Measurements from ENCODE around the gene SBNO2. TPM values are rescaled to one million over a fixed set of nuclear protein-coding genes. Genes with fewer than 3 reads are reported as not detected.
A peak's percentile ranks its signal among the peaks of the same experiment; 100 is the strongest.

Gene SBNO2
- total RNA-seq, 1 donor from 2014 or later: 61.6 TPM

DNA sequence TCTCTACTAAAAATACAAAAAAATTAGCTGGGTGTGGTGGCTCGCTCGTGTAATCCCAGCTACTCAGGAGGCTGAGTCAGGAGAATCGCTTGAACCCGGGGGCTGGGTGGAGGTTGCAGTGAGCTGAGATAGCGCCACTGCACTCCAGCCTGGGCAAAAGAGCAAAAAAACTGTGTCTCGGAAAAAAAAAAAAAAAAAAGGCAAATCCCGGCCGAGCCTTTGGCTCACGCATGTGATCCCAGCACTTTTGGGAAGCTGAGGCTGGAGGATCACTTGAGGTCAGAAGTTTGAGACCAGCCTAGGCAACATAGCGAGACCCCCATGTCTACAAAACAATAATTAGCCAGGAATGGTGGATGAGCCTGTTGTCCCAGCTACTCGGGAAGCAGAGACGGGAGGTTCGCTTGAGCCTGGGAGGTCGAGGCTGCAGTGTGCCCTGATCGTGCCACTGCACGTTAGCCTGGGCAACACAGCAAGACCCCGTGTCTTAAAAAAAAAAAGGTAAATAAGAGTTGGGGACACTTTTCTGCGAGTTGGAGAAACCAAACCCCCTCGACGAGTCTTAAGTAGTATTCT is 70.8 kb downstream of the SBNO2 start:
- Mint-ChIP-seq H3K4me1 (ENCODE audit: unreplicated experiment) (peaks cover 57% of the 10 kb centered on the region), H3K9me3 (ENCODE audit: unreplicated experiment) (no peaks in the 10 kb centered on the region), H3K36me3 (ENCODE audit: unreplicated experiment) (peaks cover 3% of the 10 kb centered on the region), H3K4me3 (ENCODE audit: unreplicated experiment) (peak overlapping the region; percentile 66), H3K27ac (ENCODE audit: unreplicated experiment) (peak overlapping the region; percentile 98), H3K27me3 (ENCODE audit: unreplicated experiment) (no peaks in the 10 kb centered on the region)
- TF ChIP-seq, protein P1, sequence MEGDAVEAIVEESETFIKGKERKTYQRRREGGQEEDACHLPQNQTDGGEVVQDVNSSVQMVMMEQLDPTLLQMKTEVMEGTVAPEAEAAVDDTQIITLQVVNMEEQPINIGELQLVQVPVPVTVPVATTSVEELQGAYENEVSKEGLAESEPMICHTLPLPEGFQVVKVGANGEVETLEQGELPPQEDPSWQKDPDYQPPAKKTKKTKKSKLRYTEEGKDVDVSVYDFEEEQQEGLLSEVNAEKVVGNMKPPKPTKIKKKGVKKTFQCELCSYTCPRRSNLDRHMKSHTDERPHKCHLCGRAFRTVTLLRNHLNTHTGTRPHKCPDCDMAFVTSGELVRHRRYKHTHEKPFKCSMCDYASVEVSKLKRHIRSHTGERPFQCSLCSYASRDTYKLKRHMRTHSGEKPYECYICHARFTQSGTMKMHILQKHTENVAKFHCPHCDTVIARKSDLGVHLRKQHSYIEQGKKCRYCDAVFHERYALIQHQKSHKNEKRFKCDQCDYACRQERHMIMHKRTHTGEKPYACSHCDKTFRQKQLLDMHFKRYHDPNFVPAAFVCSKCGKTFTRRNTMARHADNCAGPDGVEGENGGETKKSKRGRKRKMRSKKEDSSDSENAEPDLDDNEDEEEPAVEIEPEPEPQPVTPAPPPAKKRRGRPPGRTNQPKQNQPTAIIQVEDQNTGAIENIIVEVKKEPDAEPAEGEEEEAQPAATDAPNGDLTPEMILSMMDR (IDR thresholded peaks at IDR 0.05): no peak
- no peak for DNase-seq (ENCODE audit: extremely low spot score, unreplicated experiment)

DNA sequence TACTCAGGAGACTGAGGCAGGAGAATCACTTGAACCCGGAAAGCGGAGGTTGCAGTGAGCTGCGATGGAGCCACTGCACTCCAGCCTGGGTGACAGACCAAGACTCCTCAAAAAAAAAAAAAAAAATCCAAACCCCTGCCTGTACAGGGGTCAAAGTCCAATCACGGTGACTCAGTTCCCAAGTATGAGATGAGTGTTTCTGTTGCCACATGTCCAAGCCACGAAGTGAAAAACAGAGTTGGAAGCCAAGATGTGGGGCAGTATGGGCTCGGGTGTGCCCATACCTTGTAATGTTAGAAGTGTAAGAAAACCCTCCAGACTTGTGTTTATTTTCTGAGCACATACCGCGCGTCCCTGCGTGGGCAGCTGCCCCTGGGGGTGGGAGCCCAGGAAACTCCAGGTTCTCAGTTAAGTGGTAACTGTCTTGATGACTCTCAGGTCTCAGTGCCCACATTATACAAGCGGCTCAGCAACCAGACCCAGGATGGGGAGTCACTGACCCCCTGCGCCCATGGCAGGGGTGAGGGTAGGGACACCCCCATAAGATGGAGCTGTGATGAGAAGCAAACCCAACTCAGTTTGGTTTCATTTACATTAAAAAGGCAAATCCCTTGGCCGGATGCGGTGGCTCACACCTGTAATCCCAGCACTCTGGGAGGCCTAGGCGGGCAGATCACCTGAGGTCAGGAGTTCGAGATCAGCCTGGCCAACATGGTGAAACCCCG is 71.5 kb downstream of the SBNO2 start:
- Mint-ChIP-seq H3K4me1 (ENCODE audit: unreplicated experiment) (peaks cover 60% of the 10 kb centered on the region), H3K9me3 (ENCODE audit: unreplicated experiment) (no peaks in the 10 kb centered on the region)

DNA sequence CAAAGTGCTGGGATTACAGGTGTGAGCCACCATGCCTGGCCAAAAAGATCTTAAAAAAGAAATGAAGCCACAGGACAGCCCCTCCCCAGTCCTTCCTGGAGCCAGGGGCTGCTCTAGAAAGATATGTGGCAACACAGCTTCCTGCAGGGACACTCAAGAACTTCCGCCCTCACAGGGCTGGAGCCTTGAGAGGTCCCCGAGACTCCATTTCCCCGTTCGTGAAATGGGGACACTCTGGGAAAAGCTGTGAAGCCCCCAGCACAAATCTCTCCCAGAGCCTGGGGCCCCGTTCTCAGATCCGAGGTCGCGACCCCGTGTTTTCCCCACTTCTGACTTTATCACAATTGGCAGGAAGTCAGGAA is 72.8 kb downstream of the SBNO2 start:
- TF ChIP-seq, protein P1 (IDR thresholded peaks at IDR 0.05): no peak
- peak overlapping the region; percentile 22 for H3K4me3 Mint-ChIP-seq (ENCODE audit: unreplicated experiment)
- H3K4me1 Mint-ChIP-seq (ENCODE audit: unreplicated experiment): peaks cover 52% of the 10 kb centered on the region
- peak overlapping the region; percentile 98 for H3K27ac Mint-ChIP-seq (ENCODE audit: unreplicated experiment)
- H3K36me3 Mint-ChIP-seq (ENCODE audit: unreplicated experiment): no peaks in the 10 kb centered on the region
- no peaks in the 10 kb centered on the region for H3K9me3 Mint-ChIP-seq (ENCODE audit: unreplicated experiment)
- DNase-seq (ENCODE audit: extremely low spot score, unreplicated experiment): no peak
- H3K27me3 Mint-ChIP-seq (ENCODE audit: unreplicated experiment): no peaks in the 10 kb centered on the region

More for the DNA sequence above, 71.5 kb downstream of the SBNO2 start:
- TF ChIP-seq, protein P1 (IDR thresholded peaks at IDR 0.05): no peak
- Mint-ChIP-seq H3K36me3 (ENCODE audit: unreplicated experiment) (peaks cover 3% of the 10 kb centered on the region), H3K27ac (ENCODE audit: unreplicated experiment) (peak overlapping the region; percentile 98), H3K27me3 (ENCODE audit: unreplicated experiment) (no peaks in the 10 kb centered on the region), H3K4me3 (ENCODE audit: unreplicated experiment) (peak overlapping the region; percentile 66)
- no peak for DNase-seq (ENCODE audit: extremely low spot score, unreplicated experiment)

DNA sequence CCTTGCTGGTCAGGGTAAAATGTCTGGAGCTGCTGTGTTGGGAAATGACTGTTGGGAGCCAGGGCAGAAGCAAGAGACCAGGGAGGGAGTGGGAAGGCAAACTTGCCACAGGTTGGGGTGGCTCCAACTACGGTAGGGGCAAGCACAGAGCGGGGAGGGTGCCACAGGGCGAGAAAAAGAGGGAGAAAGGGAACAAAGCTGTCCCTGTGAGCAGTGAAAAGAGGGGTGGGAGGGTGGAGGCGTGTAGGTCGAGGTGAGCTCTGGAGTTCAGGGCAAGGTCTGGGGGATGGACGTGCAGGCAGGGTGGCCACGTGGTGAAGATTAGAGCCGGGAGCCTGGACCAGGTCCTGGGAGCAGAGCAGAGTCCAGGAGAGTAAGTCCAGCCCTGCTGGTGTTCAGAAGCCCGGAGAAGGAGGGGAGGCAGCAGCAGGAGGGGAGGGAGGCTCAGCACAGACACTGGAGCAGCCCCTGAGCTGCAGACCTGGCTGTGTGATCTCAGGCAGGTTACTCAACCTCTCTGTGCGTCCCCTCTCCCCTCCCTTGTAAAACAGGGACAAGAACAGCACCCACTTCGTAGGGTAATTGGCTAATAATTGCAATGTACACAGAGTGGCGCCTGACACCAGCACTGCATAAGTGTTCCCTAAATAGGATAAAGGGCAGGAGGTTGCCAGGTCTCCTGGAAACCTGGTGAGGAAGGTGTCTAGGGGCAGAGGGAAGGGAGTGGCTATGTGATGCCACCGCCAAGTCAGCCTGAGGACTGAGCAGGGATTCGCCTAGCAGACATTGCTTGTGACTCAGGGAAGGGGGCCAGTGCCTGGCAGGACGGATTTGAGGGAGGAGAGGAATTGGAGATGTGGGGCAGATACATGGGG is 75.7 kb downstream of the SBNO2 start:
- H3K27ac Mint-ChIP-seq (ENCODE audit: unreplicated experiment): peak overlapping the region; percentile 80
- H3K4me3 Mint-ChIP-seq (ENCODE audit: unreplicated experiment): no peak overlapping the region
- TF ChIP-seq, protein P1 (IDR thresholded peaks at IDR 0.05): no peak
- no peaks in the 10 kb centered on the region for H3K9me3 Mint-ChIP-seq (ENCODE audit: unreplicated experiment)
- no peaks in the 10 kb centered on the region for H3K27me3 Mint-ChIP-seq (ENCODE audit: unreplicated experiment)
- peaks cover 53% of the 10 kb centered on the region for H3K4me1 Mint-ChIP-seq (ENCODE audit: unreplicated experiment)
- no peaks in the 10 kb centered on the region for H3K36me3 Mint-ChIP-seq (ENCODE audit: unreplicated experiment)
- DNase-seq (ENCODE audit: extremely low spot score, unreplicated experiment): no peak

DNA sequence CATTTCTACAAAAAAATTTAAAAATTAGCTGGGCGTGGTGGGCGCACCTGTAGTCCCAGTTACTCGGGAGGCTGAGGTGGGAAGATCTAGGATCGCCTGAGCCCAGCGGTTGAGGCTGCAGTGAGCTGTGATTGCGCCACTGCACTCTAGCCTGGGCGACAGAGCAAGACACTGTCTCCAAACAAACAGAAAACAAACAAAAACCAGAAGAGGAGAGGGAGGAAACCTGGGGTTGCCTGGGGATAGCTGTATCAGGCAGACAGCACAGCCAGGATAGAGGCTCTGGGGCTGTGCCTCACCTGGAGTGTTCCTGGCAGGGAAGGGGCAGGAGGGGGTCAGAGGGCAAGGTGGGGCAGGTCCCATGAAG is 76.3 kb downstream of the SBNO2 start:
- H3K9me3 Mint-ChIP-seq (ENCODE audit: unreplicated experiment): no peaks in the 10 kb centered on the region

More for the DNA sequence above, 76.3 kb downstream of the SBNO2 start:
- H3K27me3 Mint-ChIP-seq (ENCODE audit: unreplicated experiment): no peaks in the 10 kb centered on the region
- H3K4me1 Mint-ChIP-seq (ENCODE audit: unreplicated experiment): peaks cover 51% of the 10 kb centered on the region
- no peak for DNase-seq (ENCODE audit: extremely low spot score, unreplicated experiment)
- no peaks in the 10 kb centered on the region for H3K36me3 Mint-ChIP-seq (ENCODE audit: unreplicated experiment)
- H3K27ac Mint-ChIP-seq (ENCODE audit: unreplicated experiment): no peak overlapping the region
- TF ChIP-seq, protein P1 (IDR thresholded peaks at IDR 0.05): no peak
- H3K4me3 Mint-ChIP-seq (ENCODE audit: unreplicated experiment): no peak overlapping the region

All from osteocyte (in vitro differentiated cells).